AG20443 (cell line): ENCODE measurements around the gene SCAMP1.
"Not testable (repeated sequence)": the region's sequence is repeated elsewhere in the genome, so short reads cannot be mapped to it uniquely, and the experiment has no call there.

Source experiments
- DNase-seq: peaks from one replicate; pipeline ENCODE4 v3.0.0; 2012; ENCODE audit warnings: low spot score, mixed read lengths

The SCAMP1 gene, protein sequence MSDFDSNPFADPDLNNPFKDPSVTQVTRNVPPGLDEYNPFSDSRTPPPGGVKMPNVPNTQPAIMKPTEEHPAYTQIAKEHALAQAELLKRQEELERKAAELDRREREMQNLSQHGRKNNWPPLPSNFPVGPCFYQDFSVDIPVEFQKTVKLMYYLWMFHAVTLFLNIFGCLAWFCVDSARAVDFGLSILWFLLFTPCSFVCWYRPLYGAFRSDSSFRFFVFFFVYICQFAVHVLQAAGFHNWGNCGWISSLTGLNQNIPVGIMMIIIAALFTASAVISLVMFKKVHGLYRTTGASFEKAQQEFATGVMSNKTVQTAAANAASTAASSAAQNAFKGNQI

GRCh38 chr5:78359831-78360673, at the start of gene SCAMP1:
Gene SCAMP1, plus strand, starts transcription at chr5:78360617. Its CDS starts 55 bp downstream, at chr5:78360672.
- DNase-seq, result peak; percentile 100

GRCh38 chr5:78317515-78317914, 42.9 kb upstream of the SCAMP1 start:
- no peak for DNase-seq

DNA sequence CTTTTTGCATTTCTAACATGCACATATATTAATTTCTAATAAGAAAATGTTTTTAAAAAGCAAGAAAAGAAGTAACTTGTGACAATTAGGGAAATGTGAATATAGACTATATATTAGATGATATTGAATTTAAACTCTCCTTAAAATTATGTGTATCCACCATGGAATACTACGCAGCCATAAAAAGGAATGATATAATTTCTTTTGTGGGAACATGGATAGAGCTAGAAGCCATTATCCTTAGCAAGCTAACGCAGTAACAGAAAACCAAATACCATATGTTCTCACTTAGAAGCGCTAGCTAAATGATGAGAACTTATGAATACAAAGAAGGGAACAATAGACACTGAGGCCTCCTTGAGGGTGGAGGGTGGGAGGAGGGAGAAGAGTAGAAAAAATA, 42.1 kb upstream of the SCAMP1 start:
- no peak for DNase-seq

DNA sequence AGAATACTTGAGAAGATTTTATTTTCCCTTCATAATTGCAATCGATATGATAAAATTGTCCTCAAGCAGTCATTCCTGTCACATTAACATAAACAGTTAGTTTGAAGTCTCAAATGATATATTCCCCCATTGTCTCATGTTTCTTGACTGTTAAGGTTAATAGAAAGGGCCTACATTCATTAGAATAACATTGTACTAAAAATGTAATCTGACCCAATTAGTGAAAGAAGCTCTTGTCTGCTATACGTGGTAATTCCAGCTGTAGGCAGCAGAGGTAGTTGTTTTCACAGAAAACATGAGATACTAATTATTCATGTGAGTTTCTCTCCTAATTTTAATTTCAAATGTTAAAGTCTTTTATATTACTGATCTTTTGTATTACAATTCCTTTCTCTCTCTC, 40.0 kb upstream of the SCAMP1 start:
- DNase-seq, result peak; percentile 43

- no peak for DNase-seq
Observed at GRCh38 chr5:78323241-78323640, 37.2 kb upstream of the SCAMP1 start.

DNA sequence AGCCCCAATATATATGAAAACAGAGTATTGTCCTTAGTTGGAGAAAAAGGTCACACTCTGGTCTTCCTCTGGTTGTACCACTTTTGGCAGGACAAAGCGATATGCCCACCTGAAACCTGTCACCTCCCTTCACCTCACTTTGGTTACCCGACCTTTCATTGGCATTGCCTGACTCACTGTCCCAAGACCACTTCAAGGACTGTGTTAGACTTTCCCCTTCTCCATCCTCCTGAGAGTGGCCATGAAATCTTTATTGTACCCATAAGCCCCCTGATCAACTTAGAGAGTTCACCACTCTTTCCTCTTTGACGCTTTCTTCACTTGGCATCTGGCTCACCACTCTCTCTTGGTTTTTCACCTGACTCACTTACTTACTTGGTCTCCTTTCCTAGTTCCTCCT, 33.5 kb upstream of the SCAMP1 start:
- DNase-seq, result no peak

GRCh38 chr5:78327761-78328510, 32.5 kb upstream of the SCAMP1 start:
- DNase-seq, result no peak

DNA sequence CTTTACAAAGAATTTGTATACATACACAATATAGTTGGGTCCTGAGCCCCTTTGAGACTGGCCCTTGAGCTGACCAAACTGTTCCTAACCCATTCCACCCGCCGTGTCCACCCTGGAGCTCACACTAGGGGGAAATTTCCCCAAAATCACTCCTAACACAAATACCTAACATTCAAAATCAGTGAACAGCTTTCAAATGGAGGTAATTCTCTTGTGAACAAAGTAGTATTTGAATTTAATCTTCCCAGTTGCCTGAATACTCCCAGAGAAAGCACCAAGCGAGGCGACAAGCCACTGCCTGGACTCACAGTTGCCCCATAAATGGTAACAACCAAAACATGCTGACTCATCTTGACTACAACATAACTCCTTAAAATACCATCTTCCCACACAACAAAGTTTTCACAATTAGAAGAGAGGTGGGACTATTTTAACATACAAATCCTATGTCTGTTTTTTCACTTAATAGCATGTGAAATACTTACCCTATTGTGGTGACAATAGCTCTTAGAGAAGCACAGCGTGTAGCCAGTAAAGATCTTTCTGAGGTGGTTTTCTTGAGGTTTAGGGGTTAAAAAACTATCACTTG, 31.7 kb upstream of the SCAMP1 start:
- no peak for DNase-seq

DNA sequence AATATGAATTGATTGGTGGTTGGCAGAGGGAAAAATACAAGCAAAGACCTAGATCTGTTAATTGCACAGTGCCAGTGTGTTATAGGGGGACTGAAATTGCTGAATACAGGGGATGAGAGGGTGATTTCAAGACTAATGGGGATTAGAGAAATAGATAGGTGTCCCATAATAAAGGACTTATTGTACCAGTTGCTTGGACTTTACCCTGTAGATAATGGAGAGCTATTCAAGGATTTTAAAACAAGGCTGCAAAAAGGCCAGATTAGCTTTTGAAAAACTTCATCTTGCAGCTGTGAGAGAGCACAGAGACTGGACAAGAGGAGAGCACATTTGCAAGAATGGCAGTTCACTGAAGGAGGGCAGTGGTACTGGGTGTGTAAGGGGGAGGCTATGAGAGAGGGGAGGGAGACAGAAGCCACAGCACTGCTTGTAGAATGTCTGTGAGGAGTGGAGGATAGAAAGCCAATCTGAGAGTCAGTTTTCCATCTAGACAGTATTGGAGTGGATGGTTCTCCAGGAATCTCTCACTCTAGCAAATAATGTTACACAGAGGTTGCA, 28.8 kb upstream of the SCAMP1 start:
- DNase-seq, result no peak

DNA sequence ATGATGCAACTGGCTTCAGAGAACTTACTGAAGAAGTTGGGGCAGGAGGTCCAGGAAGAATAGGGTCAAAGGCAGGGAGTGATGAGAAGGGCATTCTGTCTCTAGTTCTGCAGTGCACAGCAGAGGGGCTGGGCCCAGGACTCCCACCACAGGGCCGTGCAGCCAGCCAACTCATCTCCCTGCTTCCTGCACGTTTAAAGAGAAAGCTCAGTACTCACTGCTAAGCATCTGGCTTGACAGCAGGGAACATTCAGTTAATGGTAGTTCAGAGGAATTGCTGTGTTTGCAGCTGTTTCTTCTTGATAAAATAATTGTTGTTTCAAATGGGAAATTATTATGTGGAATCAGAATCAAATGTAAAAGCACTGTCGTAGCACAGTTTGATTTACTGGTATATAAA, 25.6 kb upstream of the SCAMP1 start:
- no peak for DNase-seq

GRCh38 chr5:78335976-78336375, 24.4 kb upstream of the SCAMP1 start:
- no peak for DNase-seq

GRCh38 chr5:78336698-78337097, 23.7 kb upstream of the SCAMP1 start:
- DNase-seq, result no peak

DNA sequence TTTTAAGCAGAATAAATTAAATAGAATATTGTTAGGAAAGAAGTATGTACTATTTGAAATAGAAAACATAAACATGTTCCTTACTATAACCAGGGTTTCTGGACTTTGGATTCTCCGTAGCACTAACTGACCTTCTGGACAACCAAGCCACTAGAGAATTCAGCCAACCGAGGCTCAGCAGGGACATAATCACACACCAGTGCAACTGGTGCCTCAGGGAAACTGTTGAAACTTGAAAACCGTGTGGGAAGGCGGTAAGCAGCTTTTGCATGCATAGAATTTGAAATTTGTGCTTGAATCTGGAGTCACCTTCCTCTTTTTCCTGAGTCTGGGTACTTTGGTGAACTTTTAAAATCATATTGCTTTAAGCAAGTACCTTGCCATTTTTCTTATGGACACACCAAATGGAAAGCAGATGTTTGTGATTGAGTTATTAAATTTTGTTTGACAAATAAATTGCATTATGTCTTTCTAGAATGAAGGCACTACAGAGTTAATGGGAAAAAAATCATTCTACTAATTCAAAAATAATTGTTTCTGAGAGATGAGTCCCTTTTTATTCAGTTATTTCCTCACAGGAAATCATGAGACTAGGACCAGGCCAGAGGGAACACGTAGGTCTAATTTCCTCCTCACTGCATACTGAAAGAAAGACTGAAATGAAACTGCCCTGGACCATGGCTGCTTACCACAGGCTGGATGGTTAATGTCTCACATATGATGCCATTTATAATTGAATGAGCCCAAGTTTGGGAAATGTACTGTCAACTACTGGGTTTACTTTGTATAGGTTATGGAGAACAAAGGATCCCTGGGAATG, 20.6 kb upstream of the SCAMP1 start:
- no peak for DNase-seq

GRCh38 chr5:78341440-78341839, 19.0 kb upstream of the SCAMP1 start:
- no peak for DNase-seq

- peak; percentile 58 for DNase-seq
Observed at GRCh38 chr5:78345485-78345884, 14.9 kb upstream of the SCAMP1 start.

GRCh38 chr5:78353520-78353919, 6.9 kb upstream of the SCAMP1 start:
- DNase-seq, result no peak

DNA sequence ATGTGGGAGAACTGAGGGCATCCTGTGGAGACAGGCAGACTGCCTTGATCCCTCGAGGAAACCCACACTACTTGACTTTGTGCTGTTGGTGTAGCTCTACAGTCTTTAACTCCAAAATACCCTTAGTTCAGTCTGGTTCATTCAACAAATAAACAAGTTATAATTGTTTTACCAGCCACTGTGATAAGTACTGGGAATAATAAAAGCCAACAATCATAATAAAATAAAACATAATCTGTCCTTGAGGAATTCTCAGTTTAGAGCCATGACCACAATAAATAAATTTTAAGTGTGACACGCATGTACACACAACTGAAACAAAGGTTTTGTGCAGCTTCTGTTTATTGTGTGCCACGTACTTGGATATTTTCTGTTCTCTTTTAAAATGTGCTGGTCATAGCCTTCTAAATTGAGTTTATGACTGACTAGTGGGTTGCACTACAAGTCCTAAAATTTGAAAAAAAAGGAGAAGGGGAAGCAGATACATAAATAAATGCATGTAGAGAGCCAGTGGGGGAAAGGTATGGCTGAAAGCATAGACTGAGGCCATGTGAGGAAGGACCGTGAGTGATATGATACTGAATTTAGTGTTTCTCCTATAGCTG, 6.2 kb upstream of the SCAMP1 start:
- DNase-seq, result no peak

- no peak for DNase-seq
Observed at GRCh38 chr5:78355561-78355960, 4.9 kb upstream of the SCAMP1 start.

- DNase-seq, result not testable (repeated sequence)
Observed at GRCh38 chr5:78359455-78359830, 974 bp upstream of the SCAMP1 start.

DNA sequence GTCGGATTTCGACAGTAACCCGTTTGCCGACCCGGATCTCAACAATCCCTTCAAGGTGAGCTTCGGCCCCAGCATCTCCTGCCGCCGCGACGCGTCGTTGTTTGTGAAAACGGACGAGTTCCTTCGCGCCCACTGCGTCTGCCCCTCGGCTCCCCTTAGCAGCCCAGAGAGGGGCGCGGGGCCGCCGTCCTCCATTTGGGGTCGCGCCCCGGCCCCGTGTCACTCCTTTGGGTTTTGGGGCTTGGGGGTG, 182 bp downstream of the SCAMP1 start:
- no peak for DNase-seq
